Measurements from ENCODE around the gene KCTD2.

Gene KCTD2

GRCh38 chr17:75030161-75030560 is 16.9 kb upstream of the KCTD2 start:
- H3K9me3 ChIP-seq (ENCODE audit: low read depth, low read length): no peaks in the 10 kb centered on the region
- peak overlapping the region; percentile 97 for H3K27ac ChIP-seq
- H3K9ac ChIP-seq (ENCODE audit: insufficient read length): peak overlapping the region; percentile 51
- no peak for DNase-seq (ENCODE audit: low read depth, low spot score)
- TF ChIP-seq EZH2 (IDR thresholded peaks at IDR 0.05) (no peak), FOXP2 (optimal IDR thresholded peaks at IDR 0.05; ENCODE audit: control extremely low read depth, extremely low read length, insufficient read depth) (no peak), POLR2AphosphoS5 (IDR thresholded peaks at IDR 0.05; ENCODE audit: borderline replicate concordance, low read depth, low read length) (no peak)
- peak overlapping the region; percentile 40; the same call in 1 of the 2 replicates for H3K4me3 ChIP-seq
- no peaks in the 10 kb centered on the region; the same call in 1 of the 2 replicates for H3K36me3 ChIP-seq (ENCODE audit: insufficient read depth, low read length)

- Histone ChIP-seq H3K27ac (peak overlapping the region; percentile 81), H3K9me3 (ENCODE audit: low read depth, low read length) (no peaks in the 10 kb centered on the region), H3K9ac (ENCODE audit: insufficient read length) (no peak overlapping the region), H3K4me3 (peak overlapping the region; percentile 100), H3K36me3 (ENCODE audit: insufficient read depth, low read length) (no peaks in the 10 kb centered on the region)
- no peak for DNase-seq (ENCODE audit: low read depth, low spot score)
- no peak for TF ChIP-seq EZH2 (IDR thresholded peaks at IDR 0.05)
- no peak for TF ChIP-seq FOXP2 (optimal IDR thresholded peaks at IDR 0.05; ENCODE audit: control extremely low read depth, extremely low read length, insufficient read depth)
- no peak for TF ChIP-seq POLR2AphosphoS5 (IDR thresholded peaks at IDR 0.05; ENCODE audit: borderline replicate concordance, low read depth, low read length)
Observed at GRCh38 chr17:75031972-75032719, 14.9 kb upstream of the KCTD2 start.

GRCh38 chr17:75032720-75033280 is 14.2 kb upstream of the KCTD2 start:
- H3K36me3 ChIP-seq (ENCODE audit: insufficient read depth, low read length): no peaks in the 10 kb centered on the region
- H3K27ac ChIP-seq: peak overlapping the region; percentile 97; the same call in 1 of the 2 replicates
- no peak for DNase-seq (ENCODE audit: low read depth, low spot score)
- peak overlapping the region; percentile 90 for H3K9ac ChIP-seq (ENCODE audit: insufficient read length)
- TF ChIP-seq EZH2 (IDR thresholded peaks at IDR 0.05) (no peak), FOXP2 (optimal IDR thresholded peaks at IDR 0.05; ENCODE audit: control extremely low read depth, extremely low read length, insufficient read depth) (no peak), POLR2AphosphoS5 (IDR thresholded peaks at IDR 0.05; ENCODE audit: borderline replicate concordance, low read depth, low read length) (no peak)
- H3K9me3 ChIP-seq (ENCODE audit: low read depth, low read length): no peaks in the 10 kb centered on the region
- peak overlapping the region; percentile 100 for H3K4me3 ChIP-seq

- Histone ChIP-seq H3K9ac (ENCODE audit: insufficient read length) (peak overlapping the region; percentile 90), H3K27ac (peak overlapping the region; percentile 97), H3K36me3 (ENCODE audit: insufficient read depth, low read length) (peaks cover 5% of the 10 kb centered on the region; the same call in 1 of the 2 replicates), H3K4me3 (peak overlapping the region; percentile 100), H3K9me3 (ENCODE audit: low read depth, low read length) (no peaks in the 10 kb centered on the region)
- peak; percentile 84 for DNase-seq (ENCODE audit: low read depth, low spot score)
- TF ChIP-seq FOXP2 (optimal IDR thresholded peaks at IDR 0.05; ENCODE audit: control extremely low read depth, extremely low read length, insufficient read depth) (no peak), EZH2 (IDR thresholded peaks at IDR 0.05) (no peak), POLR2AphosphoS5 (IDR thresholded peaks at IDR 0.05; ENCODE audit: borderline replicate concordance, low read depth, low read length) (no peak)
Observed at GRCh38 chr17:75033346-75034235, 13.4 kb upstream of the KCTD2 start.

- TF ChIP-seq POLR2AphosphoS5 (IDR thresholded peaks at IDR 0.05; ENCODE audit: borderline replicate concordance, low read depth, low read length) (peak; percentile 49), FOXP2 (optimal IDR thresholded peaks at IDR 0.05; ENCODE audit: control extremely low read depth, extremely low read length, insufficient read depth) (no peak)
- peak overlapping the region; percentile 100 for H3K4me3 ChIP-seq
- peak overlapping the region; percentile 99 for H3K9ac ChIP-seq (ENCODE audit: insufficient read length)
- peak overlapping the region; percentile 97 for H3K27ac ChIP-seq
- DNase-seq (ENCODE audit: low read depth, low spot score): no peak
- H3K9me3 ChIP-seq (ENCODE audit: low read depth, low read length): no peaks in the 10 kb centered on the region
- peaks cover 13% of the 10 kb centered on the region for H3K36me3 ChIP-seq (ENCODE audit: insufficient read depth, low read length)
Observed at GRCh38 chr17:75034236-75034908, 12.7 kb upstream of the KCTD2 start.

- Histone ChIP-seq H3K9me3 (ENCODE audit: low read depth, low read length) (no peaks in the 10 kb centered on the region), H3K9ac (ENCODE audit: insufficient read length) (no peak overlapping the region), H3K27ac (peak overlapping the region; percentile 97), H3K4me3 (peak overlapping the region; percentile 42), H3K36me3 (ENCODE audit: insufficient read depth, low read length) (peaks cover 37% of the 10 kb centered on the region)
- TF ChIP-seq FOXP2 (optimal IDR thresholded peaks at IDR 0.05; ENCODE audit: control extremely low read depth, extremely low read length, insufficient read depth) (peak; percentile 49), EZH2 (IDR thresholded peaks at IDR 0.05) (no peak), POLR2AphosphoS5 (IDR thresholded peaks at IDR 0.05; ENCODE audit: borderline replicate concordance, low read depth, low read length) (peak; percentile 33)
- peak; percentile 90 for DNase-seq (ENCODE audit: low read depth, low spot score)
Observed at GRCh38 chr17:75036643-75037268, 10.3 kb upstream of the KCTD2 start.

- Histone ChIP-seq H3K36me3 (ENCODE audit: insufficient read depth, low read length) (peaks cover 44% of the 10 kb centered on the region), H3K4me3 (no peak overlapping the region), H3K27ac (no peak overlapping the region), H3K9ac (ENCODE audit: insufficient read length) (no peak overlapping the region), H3K9me3 (ENCODE audit: low read depth, low read length) (no peaks in the 10 kb centered on the region)
- TF ChIP-seq EZH2 (IDR thresholded peaks at IDR 0.05): no peak
- no peak for TF ChIP-seq POLR2AphosphoS5 (IDR thresholded peaks at IDR 0.05; ENCODE audit: borderline replicate concordance, low read depth, low read length)
- TF ChIP-seq FOXP2 (optimal IDR thresholded peaks at IDR 0.05; ENCODE audit: control extremely low read depth, extremely low read length, insufficient read depth): no peak
- DNase-seq (ENCODE audit: low read depth, low spot score): no peak
Observed at GRCh38 chr17:75039238-75039637, 7.8 kb upstream of the KCTD2 start.

Data from SK-N-MC (cell line).